Measurements from ENCODE around the gene NLGN1.

The NLGN1 gene

GRCh38 chr3:174116421-174116820, 718.9 kb downstream of the NLGN1 start:
- DNase-seq: no peak

- DNase-seq: no peak
Observed at GRCh38 chr3:174120997-174121396, 723.5 kb downstream of the NLGN1 start.

DNA sequence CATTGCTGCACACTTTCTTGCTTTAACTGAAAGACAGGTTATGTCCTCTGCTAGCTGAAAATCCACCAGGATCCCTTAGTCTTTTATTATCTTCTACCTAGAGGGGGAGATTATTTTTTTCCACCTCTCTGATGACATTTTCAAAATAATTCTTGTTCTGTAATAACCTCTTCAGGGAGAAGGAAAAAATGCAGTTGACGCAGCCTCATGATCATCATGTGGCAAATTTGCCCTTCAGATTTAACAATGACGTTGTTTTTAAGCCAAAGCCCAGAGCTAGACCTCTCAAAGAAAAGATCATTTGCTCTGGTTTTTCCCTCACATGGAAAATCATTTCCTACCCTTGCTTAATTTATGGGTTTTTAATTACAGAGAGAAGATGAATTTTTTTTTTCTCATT, 724.9 kb downstream of the NLGN1 start:
- no peak for DNase-seq

DNA sequence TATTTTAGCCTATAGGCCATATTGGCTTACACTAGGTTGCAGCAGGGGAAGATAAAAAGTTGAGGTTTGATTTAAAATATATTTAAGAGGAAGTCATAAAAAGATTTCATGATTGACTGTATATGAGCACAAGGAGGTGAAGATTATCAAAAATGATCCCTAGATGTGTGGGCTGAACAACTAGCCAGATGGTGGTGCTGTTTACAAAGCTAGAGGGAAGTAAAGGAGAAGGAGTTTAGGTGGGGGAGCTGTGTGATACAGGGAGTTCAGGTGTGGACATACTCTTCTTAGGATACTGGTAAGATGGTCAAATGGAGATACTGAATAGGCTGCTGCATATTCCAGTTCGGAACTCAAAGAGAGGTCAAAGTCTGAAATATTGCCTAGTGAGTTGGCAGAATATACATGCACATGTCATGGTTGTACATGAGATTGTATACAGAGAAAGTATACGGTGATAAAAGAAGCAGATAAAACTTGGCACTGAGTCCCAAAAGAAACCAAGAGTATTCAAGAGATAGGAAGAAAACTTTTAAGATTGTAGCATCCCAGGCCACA, 727.8 kb downstream of the NLGN1 start:
- no peak for DNase-seq

DNA sequence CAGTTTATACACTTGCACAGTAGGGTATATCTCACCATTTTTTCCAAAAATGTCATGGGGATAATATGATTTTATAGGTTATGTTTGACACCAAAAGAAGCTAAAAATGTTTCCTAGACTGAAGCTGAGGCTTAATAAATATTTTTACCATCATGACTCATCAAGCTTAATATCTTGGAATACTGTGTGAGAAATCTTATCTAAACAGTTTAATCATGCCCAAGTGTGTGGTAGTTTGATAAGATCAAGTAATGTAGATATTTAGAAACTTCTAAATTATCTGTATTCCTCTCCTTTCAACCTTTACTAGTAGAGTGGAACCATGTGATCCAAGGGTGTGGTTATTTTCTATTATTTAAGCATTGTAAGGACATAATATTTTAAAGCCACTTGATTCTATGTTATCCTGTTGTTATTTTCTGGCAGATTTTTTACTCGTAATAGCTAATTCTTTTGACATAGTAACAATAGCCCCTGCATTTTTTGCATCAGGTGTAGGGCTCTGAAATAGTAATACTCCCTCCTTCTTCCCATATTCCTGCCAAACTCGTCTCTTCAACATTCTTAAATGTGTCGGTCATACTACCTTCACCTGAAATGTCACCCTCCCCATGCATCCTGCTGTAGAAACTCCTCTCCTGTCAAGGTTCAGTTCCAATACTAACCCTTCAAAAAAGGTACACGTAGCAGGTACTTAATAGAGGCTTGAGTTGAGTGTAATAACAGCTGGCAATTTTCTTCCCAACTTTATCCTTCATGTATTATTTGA, 729.6 kb downstream of the NLGN1 start:
- no peak for DNase-seq

GRCh38 chr3:174132006-174132405, 734.5 kb downstream of the NLGN1 start:
- no peak for DNase-seq

- DNase-seq: no peak
Observed at GRCh38 chr3:174132421-174133042, 735.0 kb downstream of the NLGN1 start.

GRCh38 chr3:174146008-174146407, 748.5 kb downstream of the NLGN1 start:
- DNase-seq: no peak

DNA sequence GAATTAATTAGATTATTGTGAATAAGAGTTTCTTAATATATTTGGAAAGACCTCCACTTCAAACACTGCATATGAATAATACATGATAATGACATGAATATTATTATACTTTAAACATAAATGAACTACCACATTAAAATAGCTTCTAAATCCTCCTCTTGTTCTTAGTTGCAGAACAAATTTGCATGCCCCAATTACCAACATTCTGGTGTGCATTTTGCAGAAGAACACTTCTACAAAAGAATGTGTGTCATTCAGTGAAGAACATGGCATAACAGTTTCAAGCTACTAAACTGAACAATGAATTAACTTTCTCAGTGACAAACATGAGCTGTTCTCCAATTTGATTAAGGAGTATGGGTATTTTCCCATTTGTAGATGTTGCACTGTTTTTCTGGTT, 750.3 kb downstream of the NLGN1 start:
- no peak for DNase-seq

- no peak for DNase-seq
Observed at GRCh38 chr3:174153871-174154270, 756.3 kb downstream of the NLGN1 start.

GRCh38 chr3:174156200-174156599, 758.7 kb downstream of the NLGN1 start:
- DNase-seq: no peak

DNA sequence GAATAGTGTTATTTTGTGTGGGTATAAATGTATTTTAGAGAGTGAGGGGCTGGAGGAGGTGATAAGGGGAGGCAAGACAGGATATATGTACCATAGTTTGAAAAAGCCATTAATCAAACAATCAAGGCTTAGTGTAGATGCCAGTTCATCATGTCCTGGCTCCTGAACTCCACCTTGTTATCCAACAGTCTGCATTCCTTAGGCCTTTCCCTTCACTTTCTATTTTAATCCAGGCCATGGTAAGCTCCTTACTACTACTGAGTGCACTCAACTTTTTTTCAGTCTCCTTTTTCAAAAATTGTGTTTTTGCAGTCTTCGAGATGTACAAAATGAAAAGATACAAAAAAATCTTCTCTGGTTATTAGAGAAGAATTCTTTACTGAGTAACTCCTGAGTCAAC, 761.1 kb downstream of the NLGN1 start:
- DNase-seq: no peak

DNA sequence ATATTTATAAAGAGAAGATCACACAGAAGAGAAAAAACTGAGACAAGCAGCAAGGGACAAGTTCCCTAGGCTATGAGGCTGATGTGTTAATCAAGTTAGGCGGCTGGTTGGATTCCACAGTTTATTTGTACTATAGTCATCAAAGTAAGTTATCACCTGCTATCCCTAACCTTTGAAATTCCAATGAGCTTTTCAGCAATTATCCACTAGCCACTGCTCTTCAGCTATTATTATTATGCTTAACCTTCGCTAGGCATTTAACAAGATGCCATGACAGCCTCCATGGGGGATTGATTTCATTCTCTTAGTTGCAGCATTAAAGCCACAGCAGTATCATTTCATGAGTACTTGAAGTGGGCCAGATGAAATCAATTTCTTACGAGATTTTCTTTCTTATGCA, 762.1 kb downstream of the NLGN1 start:
- DNase-seq: no peak

DNA sequence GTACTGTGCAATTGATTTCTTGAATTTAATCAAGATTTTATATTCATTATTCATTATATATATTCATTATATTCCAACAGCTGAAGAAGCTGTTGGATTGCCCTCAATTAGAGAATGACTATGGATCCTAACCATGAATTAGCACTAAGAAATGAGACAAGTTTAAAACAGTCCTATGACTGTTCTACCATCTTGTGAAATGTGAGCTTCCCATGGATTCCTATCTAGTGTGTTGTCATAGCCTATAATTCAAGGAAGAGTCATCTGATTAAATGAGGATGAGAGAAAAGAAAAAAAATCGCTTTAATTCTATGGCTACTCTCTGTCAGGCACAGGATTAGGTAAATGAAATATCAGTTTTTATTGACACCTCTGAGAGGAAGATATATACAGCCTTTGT, 765.0 kb downstream of the NLGN1 start:
- DNase-seq: no peak

DNA sequence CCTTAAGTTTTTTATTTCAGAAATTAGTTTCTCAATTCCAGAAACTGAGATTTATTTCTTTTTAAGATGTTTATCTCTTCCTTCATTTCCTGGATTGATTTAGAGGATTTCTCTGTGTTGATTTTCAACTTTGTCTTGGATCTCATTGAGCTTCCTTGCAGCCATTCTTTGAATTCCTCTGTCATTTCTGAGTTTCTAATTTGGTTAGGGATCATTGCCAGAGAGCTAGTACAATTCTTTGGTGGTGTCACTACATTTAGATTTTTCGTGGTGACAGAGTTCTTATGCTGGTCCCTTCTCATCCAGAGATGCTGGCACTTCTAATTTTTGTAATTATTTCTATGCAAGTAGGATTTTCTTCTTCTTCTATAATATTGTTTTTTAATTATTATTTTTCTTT, 770.5 kb downstream of the NLGN1 start:
- DNase-seq: no peak

GRCh38 chr3:174168538-174169254, 771.2 kb downstream of the NLGN1 start:
- DNase-seq: no peak

DNA sequence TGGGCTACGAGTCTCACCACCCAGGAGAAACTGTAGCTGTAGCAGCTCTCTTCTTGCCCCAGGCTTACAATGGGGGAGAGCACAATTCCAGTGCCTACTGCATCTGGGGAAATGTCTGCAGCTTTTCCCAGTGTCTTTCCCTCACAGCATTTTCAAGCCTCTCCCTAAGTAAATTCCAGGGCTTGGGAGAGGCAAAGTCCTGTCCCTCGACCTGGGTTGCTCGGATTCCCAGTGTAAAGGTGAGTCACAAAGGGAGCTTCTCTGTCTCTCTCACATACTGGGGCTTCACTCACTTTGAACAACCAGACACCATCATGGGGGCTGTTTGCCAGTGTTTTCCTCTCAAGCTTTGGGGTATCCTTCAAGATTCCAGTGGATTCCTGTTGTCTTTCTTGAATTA, 772.2 kb downstream of the NLGN1 start:
- no peak for DNase-seq

- DNase-seq: no peak
Observed at GRCh38 chr3:174170248-174170647, 772.7 kb downstream of the NLGN1 start.

DNA sequence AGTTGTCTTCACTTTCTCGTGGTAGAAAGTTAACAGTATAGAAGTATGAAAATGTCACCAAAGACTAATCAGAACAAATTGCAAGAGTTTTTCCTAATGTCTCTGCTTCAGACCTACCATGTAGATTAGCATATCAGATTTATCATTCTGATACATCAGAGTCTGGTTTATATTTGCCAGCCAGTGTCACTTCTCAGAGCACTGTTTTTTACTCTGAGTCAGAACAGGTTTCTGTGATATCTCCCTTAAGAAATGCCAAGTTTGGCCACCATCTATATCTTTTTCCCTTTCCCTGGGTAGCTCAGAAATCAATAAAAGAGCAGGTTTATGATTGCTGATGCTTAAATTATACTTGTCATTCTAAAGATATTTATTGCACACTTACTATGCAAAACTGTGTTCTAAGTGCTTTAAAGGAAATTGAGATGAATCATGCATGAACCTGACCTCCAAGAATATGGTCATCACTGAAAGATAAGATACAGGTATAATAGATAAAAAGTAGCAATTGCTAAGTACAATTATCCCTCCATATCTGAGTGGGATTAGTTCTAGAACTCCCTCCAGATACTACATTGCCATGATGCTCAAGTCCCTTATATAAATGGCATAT, 788.9 kb downstream of the NLGN1 start:
- DNase-seq: no peak

- no peak for DNase-seq
Observed at GRCh38 chr3:174191380-174191779, 793.8 kb downstream of the NLGN1 start.

DNA sequence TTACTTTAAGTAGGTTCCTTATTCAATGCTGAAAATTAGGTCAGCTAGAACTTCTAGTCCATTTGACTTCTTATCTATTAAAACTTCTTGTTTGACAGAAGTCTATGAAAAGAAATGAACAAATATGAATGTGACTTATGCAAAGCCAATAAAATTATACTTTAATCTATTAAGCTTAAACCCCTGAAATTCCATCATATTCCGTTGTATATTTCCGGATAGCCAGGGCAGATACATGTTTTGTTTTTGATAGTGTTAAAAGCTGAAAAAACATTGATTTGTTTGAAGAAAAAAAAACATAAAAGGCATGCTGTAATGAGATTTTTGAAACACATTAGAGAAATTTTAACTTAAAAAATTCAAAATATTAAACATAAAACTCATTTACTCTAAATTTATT, 794.4 kb downstream of the NLGN1 start:
- no peak for DNase-seq

DNA sequence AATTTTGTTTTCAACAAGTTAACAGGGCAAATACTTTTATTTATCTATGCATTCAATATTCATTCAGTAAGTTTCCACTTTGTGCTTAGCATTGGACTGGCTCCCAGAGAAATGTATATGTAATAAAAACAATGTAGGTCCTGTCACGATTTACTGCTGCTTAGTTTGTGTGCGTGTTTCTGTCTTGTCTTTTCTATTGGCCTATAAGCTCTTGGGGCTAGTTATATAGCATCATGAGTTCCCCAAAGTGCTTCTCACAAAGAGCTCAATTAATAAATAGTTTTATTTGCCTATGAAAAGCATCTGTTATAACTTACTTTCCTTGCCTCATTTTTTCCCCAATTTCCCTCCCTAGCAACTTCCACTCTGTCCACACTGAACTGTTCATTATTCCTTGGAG, 794.9 kb downstream of the NLGN1 start:
- no peak for DNase-seq

- DNase-seq: no peak
Observed at GRCh38 chr3:174193604-174194003, 796.1 kb downstream of the NLGN1 start.

Measured in activated CD4-positive, alpha-beta T cell treated with anti-CD3 and anti-CD28 coated beads, Interleukin-2, amount 50 U/mL, for 48 hours (primary cell).